Fibroblast of the aortic adventitia (primary cell): Measurements from ENCODE around the gene MIS18A. TPM values are rescaled to one million over a fixed set of nuclear protein-coding genes. Genes with fewer than 3 reads are reported as not detected.
A peak's percentile ranks its signal among the peaks of the same experiment; 100 is the strongest.

Source experiments
- DNase-seq: peaks from one replicate; pipeline ENCODE4 v3.0.0-alpha.2; 2010; ENCODE audit warnings: low read depth
- H3K4me3 ChIP-seq: 2 replicates; pipeline ENCODE4 v1.5.1; 2011; ENCODE audit warnings: low read depth, mild to moderate bottlenecking, control low read depth, low read length, moderate library complexity
- total RNA-seq: library from RNA; depleted of rRNA; stranded (reverse); fragments of >200 nt; gene quantifications from 2 replicates; pipeline ENCODE4 v1.2.3, GENCODE V29; 2012; ENCODE audit warnings: low replicate concordance
- TF ChIP-seq, protein P1 (sequence below): IDR thresholded peaks from 2 replicates; pipeline ENCODE4 v1.5.1; 2011; ENCODE audit warnings: mild to moderate bottlenecking, low read length, control low read depth, inconsistent platforms; ENCODE audit not compliant: insufficient read depth

The MIS18A gene
- total RNA-seq, 1 donor: 13.3 TPM

GRCh38 chr21:32248571-32249461 lies 30.0 kb downstream of the MIS18A start:
- TF ChIP-seq, protein P1, sequence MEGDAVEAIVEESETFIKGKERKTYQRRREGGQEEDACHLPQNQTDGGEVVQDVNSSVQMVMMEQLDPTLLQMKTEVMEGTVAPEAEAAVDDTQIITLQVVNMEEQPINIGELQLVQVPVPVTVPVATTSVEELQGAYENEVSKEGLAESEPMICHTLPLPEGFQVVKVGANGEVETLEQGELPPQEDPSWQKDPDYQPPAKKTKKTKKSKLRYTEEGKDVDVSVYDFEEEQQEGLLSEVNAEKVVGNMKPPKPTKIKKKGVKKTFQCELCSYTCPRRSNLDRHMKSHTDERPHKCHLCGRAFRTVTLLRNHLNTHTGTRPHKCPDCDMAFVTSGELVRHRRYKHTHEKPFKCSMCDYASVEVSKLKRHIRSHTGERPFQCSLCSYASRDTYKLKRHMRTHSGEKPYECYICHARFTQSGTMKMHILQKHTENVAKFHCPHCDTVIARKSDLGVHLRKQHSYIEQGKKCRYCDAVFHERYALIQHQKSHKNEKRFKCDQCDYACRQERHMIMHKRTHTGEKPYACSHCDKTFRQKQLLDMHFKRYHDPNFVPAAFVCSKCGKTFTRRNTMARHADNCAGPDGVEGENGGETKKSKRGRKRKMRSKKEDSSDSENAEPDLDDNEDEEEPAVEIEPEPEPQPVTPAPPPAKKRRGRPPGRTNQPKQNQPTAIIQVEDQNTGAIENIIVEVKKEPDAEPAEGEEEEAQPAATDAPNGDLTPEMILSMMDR: no peak
- DNase-seq: peak; percentile 31
- H3K4me3 ChIP-seq: no peak overlapping the region

- DNase-seq: peak; percentile 25
- TF ChIP-seq, protein P1: no peak
- H3K4me3 ChIP-seq: no peak overlapping the region
Observed at GRCh38 chr21:32246571-32247140, 32.2 kb downstream of the MIS18A start.

DNA sequence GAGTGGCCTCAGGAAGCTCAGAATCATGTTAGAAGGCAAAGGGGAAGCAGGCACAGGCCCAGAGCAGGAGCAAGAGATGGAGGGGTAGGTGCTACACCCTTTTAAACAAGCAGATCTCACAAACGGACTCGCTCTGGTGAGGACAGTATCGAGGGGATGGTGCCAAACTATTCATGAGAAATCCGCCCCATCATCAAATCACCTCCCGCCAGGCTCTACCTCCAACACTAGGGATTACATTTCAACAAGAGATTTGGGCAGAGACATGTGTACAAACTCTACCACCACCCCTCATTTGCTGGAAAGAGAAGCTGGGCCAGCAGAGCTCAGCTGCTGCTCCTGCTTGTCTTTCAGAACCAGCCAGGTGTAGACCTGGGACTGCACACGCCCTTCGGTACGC lies 32.9 kb downstream of the MIS18A start:
- no peak overlapping the region for H3K4me3 ChIP-seq
- no peak for DNase-seq
- TF ChIP-seq, protein P1: no peak

GRCh38 chr21:32240851-32241687 lies 37.8 kb downstream of the MIS18A start:
- peak; percentile 52 for DNase-seq
- TF ChIP-seq, protein P1: no peak
- no peak overlapping the region for H3K4me3 ChIP-seq

DNA sequence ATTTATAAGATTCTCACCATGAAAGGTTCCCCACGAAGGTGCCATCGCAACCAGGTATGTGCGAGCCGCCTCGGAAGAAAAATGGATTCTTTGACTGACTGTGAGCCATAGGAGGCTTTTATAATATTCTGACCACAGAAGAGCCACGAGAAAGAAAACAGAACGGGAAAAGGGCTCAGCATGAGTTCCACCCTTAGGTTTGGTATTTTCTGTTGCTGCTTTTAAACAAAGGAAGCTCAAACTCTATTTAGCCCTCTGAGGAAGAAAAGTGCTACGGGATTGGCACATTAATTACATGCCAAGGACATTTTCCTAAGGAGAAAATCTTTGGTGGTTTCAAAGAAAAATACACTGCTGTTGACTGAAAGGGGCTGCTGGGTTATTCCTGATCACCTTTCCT lies 39.3 kb downstream of the MIS18A start:
- TF ChIP-seq, protein P1: no peak
- no peak for DNase-seq
- no peak overlapping the region for H3K4me3 ChIP-seq

DNA sequence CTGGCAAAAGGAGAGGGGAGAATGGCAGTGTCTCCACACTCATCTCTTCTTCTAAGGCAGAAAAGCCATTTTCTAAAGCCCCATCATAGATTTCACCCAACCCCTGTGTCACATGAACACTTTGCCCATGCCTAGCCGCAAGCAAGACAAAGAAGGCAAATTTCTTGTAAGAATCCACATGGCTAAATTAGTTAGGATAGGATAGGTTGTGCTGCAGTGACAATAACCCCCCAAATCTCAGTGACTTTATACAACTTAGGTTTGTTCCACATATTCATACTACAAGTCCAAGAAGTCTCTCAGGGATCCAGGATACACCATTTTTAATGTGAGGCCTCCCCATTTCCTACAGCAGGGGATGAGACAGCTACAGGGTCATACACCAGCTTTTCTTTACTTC lies 40.8 kb downstream of the MIS18A start:
- TF ChIP-seq, protein P1: no peak
- no peak overlapping the region for H3K4me3 ChIP-seq
- no peak for DNase-seq
